GM12874 (cell line): ENCODE data around the gene BRI3.

Experiments
- CTCF ChIP-seq: IDR thresholded peaks from 2 replicates; pipeline ENCODE4 v1.5.1; 2011; ENCODE audit warnings: low read depth, mild to moderate bottlenecking, control low read depth, low read length, moderate library complexity; ENCODE audit not compliant: insufficient read depth

BRI3 gene

GRCh38 chr7:98305951-98306535 is 24.6 kb downstream of the BRI3 start:
- no peak for TF ChIP-seq CTCF

GRCh38 chr7:98307971-98308466 is 26.5 kb downstream of the BRI3 start:
- no peak for TF ChIP-seq CTCF

- TF ChIP-seq CTCF, result no peak
These were observed 28.1 kb downstream of the BRI3 start for GRCh38 chr7:98309566-98309965.

- TF ChIP-seq CTCF, result no peak
These were observed 30.7 kb downstream of the BRI3 start for GRCh38 chr7:98312201-98312600.

GRCh38 chr7:98314469-98314868 is 33.0 kb downstream of the BRI3 start:
- no peak for TF ChIP-seq CTCF

GRCh38 chr7:98315318-98315993 is 34.0 kb downstream of the BRI3 start:
- TF ChIP-seq CTCF, result no peak

GRCh38 chr7:98317366-98318040 is 36.0 kb downstream of the BRI3 start:
- TF ChIP-seq CTCF, result no peak
